ENCODE data around the gene FNBP1L.

GRCh38 chr1:93554883-93555872 is 107.3 kb downstream of the FNBP1L start:
- TF ChIP-seq CTCF (IDR thresholded peaks at IDR 0.05) (no peak), POLR2A (IDR thresholded peaks at IDR 0.05) (no peak)
